ENCODE data around the gene LSM10. TPM values are rescaled to one million over a fixed set of nuclear protein-coding genes. Genes with fewer than 3 reads are reported as not detected.
A peak's percentile ranks its signal among the peaks of the same experiment; 100 is the strongest.

LSM10 gene
- total RNA-seq, 2 donors from 2014 or later: 36.8 to 72.7 TPM

DNA sequence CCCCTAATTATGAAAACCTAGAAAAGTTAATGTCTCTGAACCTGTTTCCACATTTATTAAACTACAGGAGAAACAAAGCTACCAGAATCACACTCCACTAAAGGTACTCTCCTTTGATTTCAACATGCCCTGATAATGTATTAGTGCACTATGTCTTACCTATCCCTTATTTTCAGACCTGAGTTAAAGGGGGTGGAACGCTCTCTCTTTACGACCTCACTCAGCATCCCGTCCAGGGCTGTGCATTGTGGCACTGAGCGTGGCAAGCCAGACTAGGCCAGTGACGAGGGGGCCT, 678 bp downstream of the LSM10 start:
- DNase-seq (ENCODE audit: low spot score): no peak
- peak overlapping the region; percentile 84 to 90 for H3K27ac ChIP-seq
- intact Hi-C loops (cut with DNase I): loop anchor here (1.0 kb wide), 1 partner anchor 8 kb away; no protein-coding TSS in a partner anchor
- WGBS: 1% methylated on average over 5 of the region's 5 CpGs
- peak overlapping the region; percentile 58 to 67 for H3K4me3 ChIP-seq
- H3K9me3 ChIP-seq: no peaks in the 10 kb centered on the region
- peaks cover 8 to 15% of the 10 kb centered on the region in 2 donors for H3K36me3 ChIP-seq
- H3K27me3 ChIP-seq (replicated peaks; ENCODE audit: insufficient read depth): no peaks in the 10 kb centered on the region
- H3K4me1 ChIP-seq (replicated peaks): no peaks in the 10 kb centered on the region
- TF ChIP-seq POLR2A (IDR thresholded peaks at IDR 0.05) (no peak), POLR2AphosphoS5 (IDR thresholded peaks at IDR 0.05) (no peak)
- TF ChIP-seq, protein P1, sequence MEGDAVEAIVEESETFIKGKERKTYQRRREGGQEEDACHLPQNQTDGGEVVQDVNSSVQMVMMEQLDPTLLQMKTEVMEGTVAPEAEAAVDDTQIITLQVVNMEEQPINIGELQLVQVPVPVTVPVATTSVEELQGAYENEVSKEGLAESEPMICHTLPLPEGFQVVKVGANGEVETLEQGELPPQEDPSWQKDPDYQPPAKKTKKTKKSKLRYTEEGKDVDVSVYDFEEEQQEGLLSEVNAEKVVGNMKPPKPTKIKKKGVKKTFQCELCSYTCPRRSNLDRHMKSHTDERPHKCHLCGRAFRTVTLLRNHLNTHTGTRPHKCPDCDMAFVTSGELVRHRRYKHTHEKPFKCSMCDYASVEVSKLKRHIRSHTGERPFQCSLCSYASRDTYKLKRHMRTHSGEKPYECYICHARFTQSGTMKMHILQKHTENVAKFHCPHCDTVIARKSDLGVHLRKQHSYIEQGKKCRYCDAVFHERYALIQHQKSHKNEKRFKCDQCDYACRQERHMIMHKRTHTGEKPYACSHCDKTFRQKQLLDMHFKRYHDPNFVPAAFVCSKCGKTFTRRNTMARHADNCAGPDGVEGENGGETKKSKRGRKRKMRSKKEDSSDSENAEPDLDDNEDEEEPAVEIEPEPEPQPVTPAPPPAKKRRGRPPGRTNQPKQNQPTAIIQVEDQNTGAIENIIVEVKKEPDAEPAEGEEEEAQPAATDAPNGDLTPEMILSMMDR (IDR thresholded peaks at IDR 0.05): no peak

DNA sequence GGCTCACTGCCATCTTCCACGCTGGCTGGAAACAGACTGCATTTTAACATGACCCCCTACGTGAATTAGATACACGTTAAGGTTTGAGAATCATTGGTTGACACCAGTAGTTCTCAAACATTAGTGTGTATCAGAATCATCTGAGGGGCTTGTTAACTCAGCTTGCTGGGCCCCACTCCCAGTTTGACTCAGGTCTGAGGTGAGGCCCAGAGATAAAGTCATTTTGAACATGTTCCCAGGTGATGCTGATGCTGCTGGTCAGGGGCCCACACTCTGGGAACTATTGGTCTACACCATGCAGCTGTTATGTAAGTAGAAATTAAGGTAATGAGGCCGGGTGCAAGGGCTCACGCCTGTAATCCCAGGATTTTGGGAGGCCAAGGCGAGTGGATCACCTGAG, 1.3 kb downstream of the LSM10 start:
- DNase-seq (ENCODE audit: low spot score): no peak
- intact Hi-C loops (cut with DNase I): no loop called here

DNA sequence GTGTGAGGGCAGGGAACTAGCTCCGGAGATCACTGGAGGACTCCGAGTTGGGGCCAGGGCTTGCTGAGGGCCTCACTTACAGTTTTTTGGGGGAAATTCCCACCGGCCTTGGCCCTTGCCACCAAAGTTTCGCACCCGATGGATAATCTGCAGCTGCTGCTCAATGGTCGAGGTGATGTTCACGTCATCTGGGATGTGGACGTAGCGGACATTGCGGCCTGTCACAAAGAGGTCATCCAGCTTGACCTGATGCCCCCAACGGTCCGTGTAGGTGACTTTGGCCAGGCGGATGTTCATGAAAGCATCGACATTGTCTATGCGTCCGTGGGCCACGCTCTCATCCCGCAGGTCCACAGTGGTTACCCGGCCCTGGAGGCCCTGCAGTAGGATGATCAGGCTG, 4.0 kb downstream of the LSM10 start:
- H3K36me3 ChIP-seq: peaks cover 8 to 15% of the 10 kb centered on the region in 2 donors
- H3K27ac ChIP-seq: no peak overlapping the region
- no peak overlapping the region for H3K4me3 ChIP-seq
- no peaks in the 10 kb centered on the region for H3K4me1 ChIP-seq (replicated peaks)
- DNase-seq (ENCODE audit: low spot score): no peak
- no peaks in the 10 kb centered on the region for H3K27me3 ChIP-seq (replicated peaks; ENCODE audit: insufficient read depth)
- H3K9me3 ChIP-seq: no peaks in the 10 kb centered on the region
- WGBS: 94% methylated on average over 19 of the region's 19 CpGs
- TF ChIP-seq POLR2A (IDR thresholded peaks at IDR 0.05): no peak
- intact Hi-C loops (cut with DNase I): no loop called here

More for the DNA sequence above, 1.3 kb downstream of the LSM10 start:
- TF ChIP-seq POLR2AphosphoS5 (IDR thresholded peaks at IDR 0.05) (no peak), POLR2A (IDR thresholded peaks at IDR 0.05) (no peak)
- TF ChIP-seq, protein P1 (IDR thresholded peaks at IDR 0.05): no peak
- no peak overlapping the region for H3K27ac ChIP-seq
- H3K4me3 ChIP-seq: no peak overlapping the region
- no peaks in the 10 kb centered on the region for H3K4me1 ChIP-seq (replicated peaks)
- H3K36me3 ChIP-seq: peaks cover 8 to 15% of the 10 kb centered on the region in 2 donors
- H3K9me3 ChIP-seq: no peaks in the 10 kb centered on the region
- WGBS: 77% methylated on average over 6 of the region's 6 CpGs
- no peaks in the 10 kb centered on the region for H3K27me3 ChIP-seq (replicated peaks; ENCODE audit: insufficient read depth)

DNA sequence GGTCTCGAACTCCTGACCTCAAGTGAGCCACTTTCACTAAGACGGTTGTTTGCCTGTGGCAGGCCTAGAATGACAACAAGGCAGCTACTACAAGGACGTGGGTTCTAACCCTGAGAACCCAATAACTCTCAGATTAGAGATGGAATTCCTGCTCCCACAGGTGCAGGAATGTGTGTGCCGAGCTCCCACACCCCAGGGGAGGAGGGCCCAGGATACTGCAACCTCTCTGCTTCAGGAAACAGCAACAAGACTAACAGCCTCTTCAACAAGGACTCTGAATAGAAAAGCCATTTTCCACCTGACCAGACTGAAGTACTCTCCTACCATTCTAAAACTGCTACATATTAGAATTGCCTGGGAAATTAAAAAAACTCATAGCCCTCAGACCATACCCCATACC, 4.9 kb downstream of the LSM10 start:
- TF ChIP-seq POLR2A (IDR thresholded peaks at IDR 0.05): no peak
- TF ChIP-seq POLR2AphosphoS5 (IDR thresholded peaks at IDR 0.05): no peak
- TF ChIP-seq, protein P1 (IDR thresholded peaks at IDR 0.05): no peak
- no peaks in the 10 kb centered on the region for H3K9me3 ChIP-seq
- intact Hi-C loops (cut with DNase I): no loop called here
- peaks cover 8 to 15% of the 10 kb centered on the region in 2 donors for H3K36me3 ChIP-seq
- H3K27me3 ChIP-seq (replicated peaks; ENCODE audit: insufficient read depth): no peaks in the 10 kb centered on the region
- WGBS: 87% methylated on average over 4 of the region's 4 CpGs
- no peaks in the 10 kb centered on the region for H3K4me1 ChIP-seq (replicated peaks)
- H3K4me3 ChIP-seq: no peak overlapping the region
- DNase-seq (ENCODE audit: low spot score): no peak
- no peak overlapping the region for H3K27ac ChIP-seq

DNA sequence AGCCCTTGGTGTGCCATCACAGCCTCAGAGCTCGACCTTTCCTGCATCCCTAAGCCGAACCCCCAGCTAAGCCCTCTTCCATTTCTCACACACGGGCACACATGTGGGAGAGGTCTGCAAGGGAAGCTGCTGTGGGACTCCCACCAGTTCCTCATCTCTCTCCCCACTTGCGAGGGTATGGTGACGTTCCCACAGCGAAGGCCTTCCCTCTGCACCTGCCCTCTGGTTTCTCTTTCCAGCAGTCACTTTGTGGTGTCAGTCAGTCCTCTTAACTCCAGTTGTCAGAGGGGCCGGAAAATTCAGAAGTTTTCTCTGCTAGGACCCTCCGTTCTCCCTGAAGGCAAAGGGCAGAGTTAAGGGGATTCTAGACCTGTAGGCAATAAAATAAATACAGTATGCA, 6.4 kb downstream of the LSM10 start:
- no peaks in the 10 kb centered on the region for H3K9me3 ChIP-seq
- H3K27ac ChIP-seq: no peak overlapping the region
- H3K4me3 ChIP-seq: no peak overlapping the region
- peaks cover 9% of the 10 kb centered on the region for H3K4me1 ChIP-seq (replicated peaks)
- WGBS: 91% methylated on average over 8 of the region's 8 CpGs
- no peak for TF ChIP-seq POLR2A (IDR thresholded peaks at IDR 0.05)
- TF ChIP-seq, protein P1 (IDR thresholded peaks at IDR 0.05): no peak
- no peak for TF ChIP-seq POLR2AphosphoS5 (IDR thresholded peaks at IDR 0.05)
- peaks cover 8 to 15% of the 10 kb centered on the region in 2 donors for H3K36me3 ChIP-seq
- no peaks in the 10 kb centered on the region for H3K27me3 ChIP-seq (replicated peaks; ENCODE audit: insufficient read depth)
- no peak for DNase-seq (ENCODE audit: low spot score)
- intact Hi-C loops (cut with DNase I): no loop called here
